ENCODE data around the gene TMEM33.
A peak's percentile ranks its signal among the peaks of the same experiment; 100 is the strongest.
"Not testable (repeated sequence)": the region's sequence is repeated elsewhere in the genome, so short reads cannot be mapped to it uniquely, and the experiment has no call there.

Gene TMEM33, protein sequence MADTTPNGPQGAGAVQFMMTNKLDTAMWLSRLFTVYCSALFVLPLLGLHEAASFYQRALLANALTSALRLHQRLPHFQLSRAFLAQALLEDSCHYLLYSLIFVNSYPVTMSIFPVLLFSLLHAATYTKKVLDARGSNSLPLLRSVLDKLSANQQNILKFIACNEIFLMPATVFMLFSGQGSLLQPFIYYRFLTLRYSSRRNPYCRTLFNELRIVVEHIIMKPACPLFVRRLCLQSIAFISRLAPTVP

GRCh38 chr4:41934901-41935651 lies at the start of gene TMEM33:
Gene TMEM33, plus strand, starts transcription at chr4:41935429. Its CDS starts 56 bp downstream, at chr4:41935485.
- FAIRE-seq = peak; percentile 74

GRCh38 chr4:41885456-41885855 lies 49.8 kb upstream of the TMEM33 start:
- no peak for FAIRE-seq

- FAIRE-seq = no peak
Measured at GRCh38 chr4:41887277-41887676, 48.0 kb upstream of the TMEM33 start.

- FAIRE-seq = peak; percentile 21
Measured at GRCh38 chr4:41887821-41888686, 47.2 kb upstream of the TMEM33 start.

DNA sequence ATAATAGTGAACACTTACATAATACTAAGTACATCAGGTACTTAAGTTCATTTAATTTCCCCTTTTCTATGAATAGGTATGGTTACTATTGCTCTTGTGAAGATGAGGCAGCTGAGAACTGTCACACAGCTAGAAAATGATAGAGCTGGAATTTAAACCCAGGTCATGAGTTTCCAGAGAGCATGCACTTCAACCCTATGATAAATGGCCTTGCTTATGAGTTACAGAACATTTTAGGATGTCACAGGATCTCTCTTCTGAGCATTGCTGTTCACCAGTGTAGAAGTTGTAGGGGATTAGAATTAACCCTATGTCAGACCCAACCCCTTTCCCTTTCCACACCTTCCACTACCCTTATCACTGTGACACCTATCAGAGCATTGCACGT lies 46.5 kb upstream of the TMEM33 start:
- FAIRE-seq = no peak

DNA sequence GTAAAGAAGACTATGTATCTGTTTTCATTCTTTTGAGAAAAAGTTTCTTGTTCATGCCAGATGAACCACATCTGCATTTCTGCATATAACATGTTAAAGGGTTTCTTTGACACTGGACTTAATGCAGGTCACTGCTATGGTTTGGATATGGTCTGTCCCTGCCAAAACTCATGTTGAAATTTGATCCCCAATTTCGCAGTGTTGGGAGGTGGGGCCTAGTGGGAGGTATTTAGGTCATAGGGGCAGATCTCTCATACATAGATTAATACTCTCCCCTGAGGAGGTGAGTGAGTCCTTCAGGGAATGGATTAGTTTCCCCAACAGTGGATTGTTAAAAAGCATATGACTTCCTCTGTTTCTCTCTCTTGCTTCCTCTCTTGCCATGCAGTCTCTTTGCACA lies 45.9 kb upstream of the TMEM33 start:
- FAIRE-seq = no peak

- FAIRE-seq = no peak
Measured at GRCh38 chr4:41890085-41890484, 45.1 kb upstream of the TMEM33 start.

GRCh38 chr4:41896648-41897047 lies 38.6 kb upstream of the TMEM33 start:
- FAIRE-seq = no peak

DNA sequence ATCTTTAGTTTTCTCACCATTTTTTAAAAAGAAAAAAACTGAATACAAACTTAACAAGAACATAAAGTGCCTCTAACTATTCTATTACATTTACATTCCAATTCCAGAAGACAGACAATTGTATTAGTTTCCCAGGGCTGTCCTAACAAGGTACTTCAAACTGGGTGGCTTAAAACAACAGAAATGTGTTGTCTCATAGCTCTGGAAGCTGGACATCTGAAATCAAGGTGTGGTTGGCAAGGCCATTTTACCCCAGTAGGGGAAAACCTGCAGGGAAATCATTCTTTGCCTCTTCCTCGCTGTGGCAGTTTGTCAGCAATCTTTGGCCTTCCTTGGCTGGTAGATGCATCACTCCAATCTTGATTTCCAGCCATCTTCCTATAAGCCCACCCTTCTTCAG lies 37.5 kb upstream of the TMEM33 start:
- FAIRE-seq = no peak

DNA sequence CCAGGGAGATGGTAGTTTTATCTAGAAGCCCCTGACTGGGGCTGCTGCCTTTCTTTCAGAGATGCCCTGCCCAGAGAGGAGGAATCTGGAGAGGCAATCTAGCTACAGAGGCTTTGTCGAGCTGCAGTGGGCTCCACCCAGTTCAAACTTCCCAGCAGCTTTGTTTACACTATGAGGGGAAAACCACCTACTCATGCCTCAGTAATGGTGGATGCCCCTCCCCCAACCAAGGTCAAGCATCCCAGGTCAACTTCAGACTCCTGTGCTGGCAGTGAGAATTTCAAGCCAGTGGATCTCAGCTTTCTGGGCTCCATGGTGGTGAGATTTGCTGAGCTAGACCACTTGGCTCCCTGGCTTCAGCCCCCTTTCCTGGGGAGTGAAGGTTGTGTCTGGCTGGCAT lies 26.1 kb upstream of the TMEM33 start:
- not testable (repeated sequence) for FAIRE-seq

- no peak for FAIRE-seq
Measured at GRCh38 chr4:41912546-41912945, 22.7 kb upstream of the TMEM33 start.

DNA sequence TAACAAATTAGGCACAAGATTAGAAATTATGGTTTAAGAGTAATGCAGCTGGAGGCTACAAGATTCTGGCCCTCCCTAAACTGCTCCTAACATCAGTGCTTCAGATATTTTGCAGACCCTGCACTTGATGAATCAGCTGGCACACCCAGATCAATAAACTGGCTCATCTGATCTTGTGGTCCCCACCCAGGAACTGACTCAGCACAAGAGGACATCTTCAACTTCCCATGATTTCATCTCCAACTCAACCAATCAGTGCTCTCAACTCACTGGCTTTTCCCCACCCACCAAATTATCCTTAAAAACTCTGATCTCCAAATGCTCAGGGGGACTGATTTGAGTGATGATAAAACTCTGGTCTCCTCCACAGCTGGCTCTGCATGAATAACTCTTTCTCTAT lies 21.7 kb upstream of the TMEM33 start:
- FAIRE-seq = no peak

DNA sequence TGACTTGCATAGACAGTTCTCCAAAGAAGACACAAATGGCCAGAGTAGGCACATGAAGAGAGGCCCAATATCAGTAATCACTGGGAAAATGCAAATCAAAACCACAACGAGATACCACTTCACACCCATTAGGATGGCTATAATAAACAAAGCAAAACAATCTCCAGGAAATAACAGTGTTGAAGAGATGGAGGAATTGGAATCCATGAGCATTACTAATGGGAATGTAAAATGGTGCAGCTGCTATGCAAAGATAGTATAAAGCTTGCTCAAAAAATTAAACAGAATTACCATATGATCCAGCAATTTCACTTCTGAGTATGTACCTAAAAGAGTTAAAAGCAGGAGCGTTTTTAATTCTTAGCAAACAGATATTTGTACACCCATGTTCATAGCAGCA lies 17.0 kb upstream of the TMEM33 start:
- FAIRE-seq = no peak

DNA sequence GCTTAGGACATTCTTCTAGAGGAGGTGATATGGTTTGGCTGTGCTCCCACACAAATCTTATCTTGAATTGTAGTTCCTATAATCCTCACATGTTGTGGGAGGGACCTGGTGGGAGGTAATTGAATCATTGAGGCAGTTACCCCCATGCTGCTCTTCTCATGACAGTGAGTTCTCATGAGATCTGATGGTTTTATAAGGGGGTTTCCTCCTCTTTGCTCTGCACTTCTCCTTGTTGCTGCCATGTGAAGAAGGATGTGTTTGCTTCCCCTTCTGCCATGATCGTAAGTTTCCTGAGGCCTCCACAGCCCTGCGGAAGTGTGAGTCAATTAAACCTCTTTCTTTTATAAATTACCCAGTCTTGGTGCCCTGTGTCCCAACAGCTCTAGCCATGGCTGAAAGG lies 14.8 kb upstream of the TMEM33 start:
- not testable (repeated sequence) for FAIRE-seq

GRCh38 chr4:41921476-41921875 lies 13.8 kb upstream of the TMEM33 start:
- FAIRE-seq = no peak

DNA sequence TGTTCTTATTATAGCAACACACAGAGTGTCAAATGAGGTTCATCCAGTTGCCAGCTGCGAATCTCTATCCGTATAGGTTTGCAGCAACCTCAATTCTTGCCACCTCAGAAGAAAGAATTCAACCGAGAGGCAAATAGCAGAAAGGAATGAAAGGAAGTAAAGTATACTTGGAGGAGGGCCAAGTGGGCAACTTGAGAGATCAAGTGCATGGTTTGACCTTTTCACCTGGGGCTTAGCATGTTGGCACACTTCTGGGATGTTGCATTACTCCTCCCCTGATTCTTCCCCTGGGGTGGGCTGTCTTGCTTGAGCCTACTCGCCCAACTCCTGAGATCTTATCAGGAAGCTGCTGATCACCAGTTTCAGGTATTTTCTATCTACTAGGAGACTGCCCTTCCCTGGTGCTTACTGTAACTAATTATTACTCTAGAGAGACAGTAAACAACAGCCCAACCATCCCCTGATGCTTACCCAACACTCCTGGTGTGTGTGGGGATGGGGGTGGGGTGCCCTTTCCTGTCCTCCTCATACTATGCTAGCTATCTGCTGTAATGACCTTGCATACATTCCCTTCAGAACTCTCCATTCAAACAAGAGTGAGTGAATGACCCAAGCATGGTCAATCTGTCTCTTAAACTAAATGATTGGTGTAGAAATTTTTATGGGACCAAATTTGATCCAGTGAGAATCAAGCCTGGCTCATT lies 7.3 kb upstream of the TMEM33 start:
- FAIRE-seq = no peak

DNA sequence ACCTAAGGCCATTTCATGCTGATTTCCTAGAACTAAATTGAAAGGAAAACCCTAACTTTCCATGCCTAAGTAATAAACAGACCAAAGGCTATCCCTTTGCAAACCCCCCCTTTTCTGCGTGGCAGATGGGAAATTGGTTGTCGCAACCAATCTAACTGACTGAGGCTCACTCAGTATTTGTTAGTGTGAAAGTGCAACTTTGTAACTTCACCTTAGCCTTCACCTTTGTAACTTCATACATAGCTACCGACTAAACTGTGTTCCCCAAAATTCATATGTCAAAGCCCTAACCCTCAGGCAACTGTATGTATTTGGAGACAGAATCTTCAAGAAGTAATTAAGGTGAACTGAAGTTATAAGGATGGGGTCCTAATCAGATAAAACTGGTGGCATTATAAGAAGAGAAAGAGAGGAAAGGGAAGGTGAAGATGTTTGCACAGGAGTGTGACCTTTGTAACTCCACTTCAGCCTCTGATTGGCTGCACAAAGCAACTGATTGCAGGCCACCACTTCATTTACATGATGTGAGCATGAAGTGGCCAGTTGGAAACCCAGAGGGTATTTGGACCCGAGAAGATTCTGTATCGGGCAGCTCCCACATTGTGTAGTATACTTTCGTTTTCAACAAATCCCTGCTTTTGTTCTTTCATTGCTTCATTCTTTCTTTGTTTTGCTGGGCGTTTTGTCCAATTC lies 4.9 kb upstream of the TMEM33 start:
- FAIRE-seq = no peak

DNA sequence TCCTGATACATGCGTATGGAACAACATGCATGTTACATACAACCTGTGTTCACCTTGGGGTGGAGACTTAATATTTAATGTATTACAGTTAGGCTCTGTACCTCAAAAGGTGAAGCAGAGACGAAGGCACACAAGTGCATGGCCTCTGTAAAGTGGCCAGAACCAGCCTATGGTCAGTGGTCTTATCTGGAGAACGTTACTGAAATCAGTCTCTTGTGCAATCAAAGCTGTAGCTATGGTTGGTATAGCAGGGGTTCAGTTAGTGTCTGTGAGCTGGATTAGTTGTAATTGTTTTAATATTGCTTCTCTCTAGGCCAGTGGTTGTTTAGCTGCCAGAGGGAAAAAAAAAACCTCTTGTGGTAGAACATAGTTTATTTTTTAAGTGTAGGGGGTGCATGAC lies 2.2 kb upstream of the TMEM33 start:
- no peak for FAIRE-seq

DNA sequence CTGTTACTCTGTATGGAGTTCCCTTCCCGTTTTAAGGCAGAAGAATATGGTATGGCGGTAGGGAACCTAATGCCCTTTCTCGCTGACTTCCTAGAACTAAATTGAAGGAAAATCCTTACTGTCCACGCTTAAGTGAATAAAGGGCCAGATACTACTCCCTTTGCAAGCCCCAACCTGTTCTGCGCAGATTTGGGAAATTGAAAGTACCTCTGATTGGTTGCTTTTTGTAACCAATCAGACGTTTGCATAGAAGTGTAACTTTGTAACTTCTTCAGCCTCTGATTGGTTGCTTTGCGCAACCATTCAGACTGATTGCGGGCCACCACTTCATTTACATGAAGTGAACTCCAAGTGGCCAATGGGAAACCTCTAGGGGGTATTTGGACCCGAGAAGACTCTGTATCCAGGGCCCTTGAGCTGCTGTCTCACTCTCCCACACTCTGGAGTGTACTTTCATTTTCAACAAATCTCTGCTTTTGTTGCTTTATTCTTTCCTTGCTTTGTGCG lies 1.2 kb upstream of the TMEM33 start:
- FAIRE-seq = no peak

DNA sequence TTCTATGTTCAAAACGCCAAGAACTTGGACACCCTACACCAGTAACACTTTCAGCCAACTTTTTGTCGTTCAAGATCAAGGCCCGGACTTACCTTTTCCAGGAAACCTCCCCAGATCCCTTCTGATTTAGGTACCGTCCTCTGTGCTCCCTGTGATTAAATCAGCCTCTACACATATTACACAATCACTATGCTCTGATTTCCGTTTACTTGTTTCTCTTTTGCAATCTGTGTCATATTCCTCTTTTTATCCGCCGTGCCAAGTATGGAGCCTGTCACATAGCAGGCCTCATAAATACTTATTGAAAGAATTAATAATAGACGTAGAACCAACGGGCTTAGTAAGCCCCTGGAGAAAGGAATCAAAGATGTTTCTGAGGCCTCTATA lies 722 bp upstream of the TMEM33 start:
- no peak for FAIRE-seq

DNA sequence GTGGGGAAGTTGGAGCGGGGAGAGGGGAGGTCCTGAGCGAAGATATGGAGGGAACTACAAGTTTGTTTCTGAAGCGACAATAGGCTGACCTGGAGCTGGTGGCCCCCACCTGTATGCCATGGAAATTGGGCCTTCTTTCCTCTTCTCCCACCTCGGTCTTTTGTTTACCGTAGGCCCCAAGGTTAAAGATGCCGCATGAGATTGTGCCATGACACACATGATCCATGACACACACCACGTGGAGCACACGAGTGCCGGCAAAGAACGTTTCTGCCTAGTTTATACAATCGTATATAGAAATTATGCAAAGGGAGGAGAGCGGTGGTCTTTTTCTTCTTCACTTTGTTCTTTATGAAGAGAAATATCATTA lies 408 bp downstream of the TMEM33 start:
- no peak for FAIRE-seq

- FAIRE-seq = no peak
Measured at GRCh38 chr4:41939016-41939626, 3.9 kb downstream of the TMEM33 start.

Measured in islet of Langerhans (tissue), 1 donor.